Spleen (tissue), 7 donors: Measurements from ENCODE around the gene DMXL1.

ENCODE experiments used
- CTCF ChIP-seq, 11 experiments: fragments of 200-600 bp in 7 of 11; fragments of 450-650 bp in 4 of 11; sonication (generic) in 4 of 11; IDR thresholded peaks in 8 of 11; conservative IDR thresholded peaks in 3 of 11; 1 replicate in 7 of 11; 2 replicates in 4 of 11; pipeline versions ENCODE4 v1.4.0 to v1.8.0; 2016 to 2021; ENCODE audit warnings: antibody characterized with exemption in 11 of 11, inconsistent platforms in 4 of 11, mild to moderate bottlenecking in 1 of 11
- POLR2A ChIP-seq, 3 donors: fragments of 450-650 bp; IDR thresholded peaks; one replicate each; pipeline ENCODE4 v1.5.1; 2017; ENCODE audit warnings: antibody characterized with exemption in 3 of 3, mild to moderate bottlenecking in 1 of 3
- POLR2AphosphoS5 ChIP-seq, 3 donors: sonication (generic); formaldehyde crosslinking; IDR thresholded peaks; one replicate each; pipeline ENCODE4 v1.5.1; 2017; ENCODE audit warnings: antibody characterized with exemption in 3 of 3
- donor health status: DM: no; HTN: no; CAD: no; lungs with moderate emphysema.
- donor health status: DM: no; HTN: no; CAD: no.
- donor health status: DM: no; HTN: no; CAD: no.

- TF ChIP-seq CTCF (IDR thresholded peaks at IDR 0.05 in 8 of 11, conservative IDR thresholded peaks at IDR 0.05 in 3 of 11): no peak
- TF ChIP-seq POLR2AphosphoS5 (IDR thresholded peaks at IDR 0.05): no peak
- no peak for TF ChIP-seq POLR2A (IDR thresholded peaks at IDR 0.05)
These were observed 10.0 kb downstream of the DMXL1 start for GRCh38 chr5:119080936-119081335.
